Thoracic aorta (tissue), 2 donors: ENCODE measurements around the gene CDK8. TPM values are rescaled to one million over a fixed set of nuclear protein-coding genes. Genes with fewer than 3 reads are reported as not detected.

Experiments used
- ATAC-seq: fragments of 150-250 bp; one replicate; pipeline ENCODE4 v1.8.0; 2017; ENCODE audit warnings: low read depth; ENCODE audit not compliant: insufficient number of reproducible peaks, low FRiP score
- DNase-seq: peaks from one replicate; pipeline ENCODE4 v3.0.0-alpha.2; 2020; ENCODE audit warnings: low spot score
- H3K27ac ChIP-seq, 2 donors: fragments of 200-600 bp; sonication (generic); 1 replicate in 1 of 2; 2 replicates in 1 of 2; pipeline ENCODE4 v1.5.1; 2016; ENCODE audit warnings: mild to moderate bottlenecking in 2 of 2, moderate library complexity in 2 of 2
- H3K27me3 ChIP-seq: fragments of 200-600 bp; sonication (generic); replicated peaks from 2 replicates; pipeline ENCODE4 v1.6.0; 2016; ENCODE audit warnings: mild to moderate bottlenecking; ENCODE audit not compliant: insufficient read depth
- H3K36me3 ChIP-seq: fragments of 200-600 bp; sonication (generic); one replicate; pipeline ENCODE4 v1.5.1; 2016
- H3K4me1 ChIP-seq, 2 donors: fragments of 200-600 bp; sonication (generic); 1 replicate in 1 of 2; 2 replicates in 1 of 2; pipeline versions ENCODE4 v1.5.1 to v1.6.0; 2016; ENCODE audit warnings: low read depth in 2 of 2, mild to moderate bottlenecking in 1 of 2; ENCODE audit not compliant: control insufficient read depth in 1 of 2
- H3K4me3 ChIP-seq: fragments of 200-600 bp; sonication (generic); 2 replicates; pipeline ENCODE4 v1.5.1; 2016; ENCODE audit warnings: mild to moderate bottlenecking
- H3K9me3 ChIP-seq: fragments of 200-600 bp; sonication (generic); 2 replicates; pipeline ENCODE4 v1.5.1; 2016
- total RNA-seq, 2 donors: library from RNA; depleted of rRNA; stranded (reverse); fragments of >200 nt; gene quantifications; one replicate each; pipeline versions ENCODE4 v1.1.0 to v1.2.3, GENCODE V29; 2016
- TF ChIP-seq, protein P1 (sequence below): fragments of 200-600 bp; sonication (generic); IDR thresholded peaks from one replicate; pipeline ENCODE4 v1.5.1; 2019; ENCODE audit warnings: antibody characterized with exemption

CDK8 gene
- total RNA-seq, 2 donors from 2014 or later, result 5.8 to 11.2 TPM

GRCh38 chr13:26320766-26321165, 66.8 kb downstream of the CDK8 start:
- H3K36me3 ChIP-seq, result no peaks in the 10 kb centered on the region
- ATAC-seq (no peak), DNase-seq (no peak)
- TF ChIP-seq, protein P1, sequence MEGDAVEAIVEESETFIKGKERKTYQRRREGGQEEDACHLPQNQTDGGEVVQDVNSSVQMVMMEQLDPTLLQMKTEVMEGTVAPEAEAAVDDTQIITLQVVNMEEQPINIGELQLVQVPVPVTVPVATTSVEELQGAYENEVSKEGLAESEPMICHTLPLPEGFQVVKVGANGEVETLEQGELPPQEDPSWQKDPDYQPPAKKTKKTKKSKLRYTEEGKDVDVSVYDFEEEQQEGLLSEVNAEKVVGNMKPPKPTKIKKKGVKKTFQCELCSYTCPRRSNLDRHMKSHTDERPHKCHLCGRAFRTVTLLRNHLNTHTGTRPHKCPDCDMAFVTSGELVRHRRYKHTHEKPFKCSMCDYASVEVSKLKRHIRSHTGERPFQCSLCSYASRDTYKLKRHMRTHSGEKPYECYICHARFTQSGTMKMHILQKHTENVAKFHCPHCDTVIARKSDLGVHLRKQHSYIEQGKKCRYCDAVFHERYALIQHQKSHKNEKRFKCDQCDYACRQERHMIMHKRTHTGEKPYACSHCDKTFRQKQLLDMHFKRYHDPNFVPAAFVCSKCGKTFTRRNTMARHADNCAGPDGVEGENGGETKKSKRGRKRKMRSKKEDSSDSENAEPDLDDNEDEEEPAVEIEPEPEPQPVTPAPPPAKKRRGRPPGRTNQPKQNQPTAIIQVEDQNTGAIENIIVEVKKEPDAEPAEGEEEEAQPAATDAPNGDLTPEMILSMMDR, result no peak
- no peak overlapping the region for H3K4me3 ChIP-seq
- no peak overlapping the region for H3K27ac ChIP-seq
- H3K9me3 ChIP-seq, result no peaks in the 10 kb centered on the region
- no peaks in the 10 kb centered on the region for H3K27me3 ChIP-seq
- peaks cover 17 to 21% of the 10 kb centered on the region in 2 donors for H3K4me1 ChIP-seq

DNA sequence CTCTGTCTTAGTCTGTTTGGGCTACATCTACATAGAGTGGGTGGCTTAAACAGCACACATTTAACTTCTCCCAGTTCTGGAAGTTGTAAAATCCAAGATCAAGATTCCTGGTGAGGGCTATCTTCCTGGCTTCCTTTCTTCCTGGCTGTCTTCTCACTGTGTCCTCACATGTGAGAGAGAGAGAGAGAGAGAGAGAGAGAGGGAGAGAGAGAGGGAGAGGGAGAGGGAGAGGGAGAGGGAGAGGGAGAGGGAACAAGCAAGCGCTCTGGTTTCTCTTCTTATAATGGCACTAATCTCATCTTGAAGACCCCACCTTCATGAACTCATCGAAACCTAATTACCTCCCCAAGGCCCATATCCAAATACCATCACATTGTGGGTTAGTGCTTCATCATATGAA, 69.2 kb downstream of the CDK8 start:
- H3K27me3 ChIP-seq, result no peaks in the 10 kb centered on the region
- no peaks in the 10 kb centered on the region for H3K36me3 ChIP-seq
- ATAC-seq (no peak), DNase-seq (no peak)
- no peak overlapping the region for H3K4me3 ChIP-seq
- no peaks in the 10 kb centered on the region for H3K9me3 ChIP-seq
- TF ChIP-seq, protein P1, result no peak
- no peak overlapping the region for H3K27ac ChIP-seq
- H3K4me1 ChIP-seq, result peaks cover 17 to 30% of the 10 kb centered on the region in 2 donors

- H3K27me3 ChIP-seq, result no peaks in the 10 kb centered on the region
- no peak overlapping the region for H3K4me3 ChIP-seq
- no peaks in the 10 kb centered on the region for H3K36me3 ChIP-seq
- H3K27ac ChIP-seq, result no peak overlapping the region
- H3K9me3 ChIP-seq, result no peaks in the 10 kb centered on the region
- DNase-seq, result no peak
- no peak for ATAC-seq
- TF ChIP-seq, protein P1, result no peak
- peaks cover 17 to 30% of the 10 kb centered on the region in 2 donors for H3K4me1 ChIP-seq
These were observed 69.8 kb downstream of the CDK8 start for GRCh38 chr13:26323764-26324163.

- TF ChIP-seq, protein P1, result no peak
- DNase-seq, result no peak
- no peak overlapping the region for H3K27ac ChIP-seq
These were observed 70.4 kb downstream of the CDK8 start for GRCh38 chr13:26324294-26324693.

DNA sequence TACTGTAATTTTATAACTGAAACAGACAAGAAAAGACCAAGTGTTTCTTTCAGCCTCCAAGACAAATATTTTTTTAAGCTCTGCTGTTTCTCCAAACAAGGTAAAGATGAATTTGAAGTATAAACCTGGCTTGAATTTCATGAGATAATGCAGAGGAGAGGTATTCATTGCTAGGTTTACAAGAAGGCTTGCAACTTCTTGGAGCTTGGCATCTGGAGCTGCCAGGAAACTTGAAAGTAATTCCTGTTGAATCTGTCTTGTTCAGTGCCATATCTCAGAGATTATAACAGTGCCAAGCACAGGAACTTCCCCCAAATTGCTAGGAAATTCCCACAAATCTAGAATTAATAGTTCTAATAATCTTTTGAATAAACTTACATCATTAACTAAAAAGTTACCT, 70.9 kb downstream of the CDK8 start:
- no peak overlapping the region for H3K27ac ChIP-seq
- ATAC-seq, result no peak
- H3K9me3 ChIP-seq, result no peaks in the 10 kb centered on the region
- peaks cover 17 to 30% of the 10 kb centered on the region in 2 donors for H3K4me1 ChIP-seq
- no peak overlapping the region for H3K4me3 ChIP-seq
- DNase-seq, result no peak
- no peaks in the 10 kb centered on the region for H3K27me3 ChIP-seq
- H3K36me3 ChIP-seq, result no peaks in the 10 kb centered on the region
- TF ChIP-seq, protein P1, result no peak

More at GRCh38 chr13:26324294-26324693, 70.4 kb downstream of the CDK8 start:
- peaks cover 17 to 30% of the 10 kb centered on the region in 2 donors for H3K4me1 ChIP-seq
- no peaks in the 10 kb centered on the region for H3K9me3 ChIP-seq
- no peaks in the 10 kb centered on the region for H3K27me3 ChIP-seq
- ATAC-seq, result no peak
- no peaks in the 10 kb centered on the region for H3K36me3 ChIP-seq
- no peak overlapping the region for H3K4me3 ChIP-seq
